H1 (cell line): Measurements from ENCODE around the gene CEP128. TPM values are rescaled to one million over a fixed set of nuclear protein-coding genes. Genes with fewer than 3 reads are reported as not detected.

Experiments
- CTCF ChIA-PET: fragments of 300-600 bp; sonication (Branson Sonifier 250); formaldehyde crosslinking; loops from one replicate; lab custom pipeline; 2021; ENCODE audit not compliant: partially characterized antibody; lab: Charles Lee
- POLR2A ChIA-PET: fragments of 300-600 bp; sonication (Branson Sonifier 250); formaldehyde crosslinking; loops from one replicate; lab custom pipeline; 2021; ENCODE audit warnings: inconsistent platforms; ENCODE audit not compliant: partially characterized antibody; lab: Charles Lee
- DNase-seq, 2 experiments: peaks; one replicate each; pipeline versions ENCODE4 v3.0.0 to v3.0.0-alpha.2; 2010 to 2022; ENCODE audit warnings: low spot score in 2 of 2, low read depth in 1 of 2, mixed read lengths in 1 of 2
- FAIRE-seq: peaks from 2 replicates; lab custom pipeline; 2011; peaks lifted over from hg19 to GRCh38; lab: Jason Lieb, UNC
- H2AFZ ChIP-seq: 2 replicates; pipeline ENCODE4 v1.8.1; 2012; ENCODE audit warnings: low read length, inconsistent platforms
- H2AK5ac ChIP-seq: 2 replicates; pipeline ENCODE4 v1.6.1; 2013; ENCODE audit warnings: low read depth, low read length
- H2BK120ac ChIP-seq: replicated peaks from 2 replicates; pipeline ENCODE3; 2013; ENCODE audit warnings: low read depth, low read length, inconsistent platforms
- H2BK12ac ChIP-seq: 2 replicates; pipeline ENCODE4 v1.6.1; 2013; ENCODE audit warnings: low read depth, low read length
- H2BK15ac ChIP-seq: 2 replicates; pipeline ENCODE4 v1.6.1; 2013; ENCODE audit warnings: low read length
- H2BK20ac ChIP-seq: 2 replicates; pipeline ENCODE4 v1.6.1; 2013; ENCODE audit warnings: low read length
- H2BK5ac ChIP-seq: 2 replicates; pipeline ENCODE4 v1.6.1; 2013; ENCODE audit warnings: low read depth, low read length
- H3K14ac ChIP-seq: 2 replicates; pipeline ENCODE4 v1.6.1; 2013; ENCODE audit warnings: inconsistent platforms; ENCODE audit not compliant: insufficient read length
- H3K18ac ChIP-seq: 2 replicates; pipeline ENCODE4 v1.6.1; 2013; ENCODE audit warnings: low read length; ENCODE audit errors: extremely low read depth
- H3K23ac ChIP-seq: 2 replicates; pipeline ENCODE4 v1.6.1; 2013; ENCODE audit warnings: inconsistent platforms; ENCODE audit not compliant: insufficient read length
- H3K23me2 ChIP-seq: 2 replicates; pipeline ENCODE4 v1.6.1; 2013; ENCODE audit warnings: low read depth, low read length
- H3K27ac ChIP-seq: 2 replicates; pipeline ENCODE4 v1.6.1; 2011; ENCODE audit warnings: low read depth, low read length, inconsistent platforms
- H3K27me3 ChIP-seq, 4 experiments: replicated peaks in 1 of 4; 1 replicate in 1 of 4; 2 replicates in 3 of 4; pipeline versions ENCODE4 v1.6.1 to v1.8.1; 2011 to 2013; ENCODE audit warnings: low read length in 3 of 4, mild to moderate bottlenecking in 3 of 4, inconsistent platforms in 2 of 4, mixed read lengths in 2 of 4, moderate library complexity in 1 of 4; ENCODE audit not compliant: control insufficient read depth in 3 of 4, insufficient read depth in 3 of 4; ENCODE audit errors: extremely low read depth in 1 of 4
- H3K36me3 ChIP-seq, 4 experiments: 2 replicates each; pipeline versions ENCODE4 v1.6.1 to v1.8.1; 2011 to 2013; ENCODE audit warnings: mild to moderate bottlenecking in 4 of 4, low read length in 3 of 4, moderate library complexity in 2 of 4, control low read depth in 1 of 4, inconsistent platforms in 1 of 4; ENCODE audit not compliant: insufficient read depth in 4 of 4, control insufficient read depth in 2 of 4
- H3K4ac ChIP-seq: replicated peaks from 2 replicates; pipeline ENCODE3; 2013; ENCODE audit warnings: low read length, low read depth, mixed read lengths, inconsistent platforms; ENCODE audit not compliant: insufficient read length
- H3K4me1 ChIP-seq, 4 experiments: replicated peaks in 1 of 4; 1 replicate in 1 of 4; 2 replicates in 3 of 4; pipeline versions ENCODE4 v1.6.1 to v1.8.1; 2011 to 2013; ENCODE audit warnings: low read length in 3 of 4, inconsistent platforms in 2 of 4, mixed read lengths in 1 of 4; ENCODE audit not compliant: insufficient read depth in 4 of 4, control insufficient read depth in 3 of 4
- H3K4me2 ChIP-seq, 2 experiments: 2 replicates each; pipeline versions ENCODE4 v1.6.1 to v1.8.1; 2011 to 2013; ENCODE audit warnings: low read depth in 2 of 2, low read length in 2 of 2, control low read depth in 1 of 2, inconsistent platforms in 1 of 2, mild to moderate bottlenecking in 1 of 2; ENCODE audit not compliant: insufficient read depth in 1 of 2
- H3K4me3 ChIP-seq, 4 experiments: fragments of 200-600, 300-600 bp in 1 of 4; sonication (generic), shearing (Covaris generic), sonication (Bioruptor Twin) in 1 of 4; 2 replicates each; pipeline versions ENCODE4 v1.5.1 to v1.8.1; 2011 to 2016; ENCODE audit warnings: low read length in 4 of 4, low read depth in 3 of 4, control low read depth in 2 of 4, inconsistent platforms in 2 of 4, mild to moderate bottlenecking in 2 of 4, mixed read lengths in 1 of 4, moderate library complexity in 1 of 4; ENCODE audit not compliant: insufficient read depth in 2 of 4; ENCODE audit errors: extremely low read depth in 1 of 4
- H3K56ac ChIP-seq: replicated peaks from 2 replicates; pipeline ENCODE3; 2013; ENCODE audit warnings: low read depth, mild to moderate bottlenecking, mixed read lengths, low read length, inconsistent platforms; ENCODE audit not compliant: insufficient read length
- H3K79me1 ChIP-seq: 2 replicates; pipeline ENCODE4 v1.6.1; 2013; ENCODE audit warnings: low read depth, low read length, control low read depth
- H3K79me2 ChIP-seq, 2 experiments: 2 replicates each; pipeline versions ENCODE4 v1.6.1 to v1.8.1; 2012 to 2013; ENCODE audit warnings: low read length in 2 of 2, mild to moderate bottlenecking in 2 of 2, inconsistent platforms in 1 of 2; ENCODE audit not compliant: insufficient read depth in 2 of 2, control insufficient read depth in 1 of 2
- H3K9ac ChIP-seq, 4 experiments: replicated peaks in 1 of 4; 1 replicate in 1 of 4; 2 replicates in 3 of 4; pipeline versions ENCODE4 v1.6.1 to v1.8.1; 2011 to 2013; ENCODE audit warnings: low read depth in 3 of 4, low read length in 3 of 4, control low read depth in 2 of 4, mild to moderate bottlenecking in 2 of 4, moderate library complexity in 2 of 4, inconsistent platforms in 1 of 4; ENCODE audit errors: extremely low read depth in 1 of 4
- H3K9me3 ChIP-seq, 2 experiments: 2 replicates each; pipeline versions ENCODE4 v1.6.1 to v1.8.1; 2012 to 2013; ENCODE audit warnings: mild to moderate bottlenecking in 2 of 2, moderate library complexity in 2 of 2, control low read depth in 1 of 2, inconsistent platforms in 1 of 2, low read depth in 1 of 2, low read length in 1 of 2, mixed read lengths in 1 of 2; ENCODE audit not compliant: insufficient read depth in 2 of 2
- H4K20me1 ChIP-seq, 2 experiments: replicated peaks in 1 of 2; 2 replicates each; pipeline versions ENCODE3 to v1.8.1; 2011 to 2013; ENCODE audit warnings: inconsistent platforms in 2 of 2, low read length in 2 of 2, mild to moderate bottlenecking in 1 of 2; ENCODE audit not compliant: insufficient read depth in 2 of 2, control insufficient read depth in 1 of 2
- H4K5ac ChIP-seq: 2 replicates; pipeline ENCODE4 v1.6.1; 2013; ENCODE audit warnings: low read length, low read depth, mixed read lengths, inconsistent platforms; ENCODE audit not compliant: insufficient read length
- H4K8ac ChIP-seq: 2 replicates; pipeline ENCODE4 v1.8.0; 2013; ENCODE audit warnings: mild to moderate bottlenecking, moderate library complexity, low read length, inconsistent platforms; ENCODE audit not compliant: insufficient read depth; ENCODE audit errors: extremely low read depth
- H4K91ac ChIP-seq: replicated peaks from 2 replicates; pipeline ENCODE3; 2013; ENCODE audit warnings: low read length, mixed read lengths, inconsistent platforms; ENCODE audit not compliant: insufficient read length
- BACH1 ChIP-seq: IDR thresholded peaks from 2 replicates; pipeline ENCODE4 v1.6.1; 2012; ENCODE audit warnings: low read length, improper control_type of control experiment
- RFX5 ChIP-seq: IDR thresholded peaks from 2 replicates; pipeline ENCODE4 v1.6.1; 2011; ENCODE audit warnings: low read depth, low read length, improper control_type of control experiment, borderline replicate concordance
- SIX5 ChIP-seq: IDR thresholded peaks from 2 replicates; pipeline ENCODE4 v1.6.1; 2011; ENCODE audit warnings: mild to moderate bottlenecking, low read depth, low read length
- TAF1 ChIP-seq: IDR thresholded peaks from 2 replicates; pipeline ENCODE4 v1.6.1; 2011; ENCODE audit warnings: mild to moderate bottlenecking, low read depth, low read length
- WGBS, 2 experiments: shearing (Covaris generic) in 1 of 2; methylation state at CpG; one replicate each; pipeline versions ENCODE4 v1.1.6 to v1.1.7; 2013 to 2015; ENCODE audit warnings: low lambda C conversion rate in 2 of 2, mixed read lengths in 2 of 2, inconsistent platforms in 1 of 2, low coverage in 1 of 2, missing lambda C conversion rate in 1 of 2; ENCODE audit not compliant: insufficient replicate concordance in 2 of 2, insufficient coverage in 1 of 2, insufficient read length in 1 of 2; ENCODE audit errors: extremely low coverage in 1 of 2, missing lambda C conversion rate in 1 of 2; 5-methylcytosine and 5-hydroxymethylcytosine counted together
- polyA plus RNA-seq, 7 experiments: library from polyadenylated mRNA; depleted of rRNA in 3 of 7; stranded (reverse) in 5 of 7; unstranded in 2 of 7; fragments of >200 nt in 5 of 7; fragments of 200-250 nt in 2 of 7; gene quantifications; 1 replicate in 5 of 7; 2 replicates in 1 of 7; 4 replicates in 1 of 7; pipeline versions ENCODE4 v1.2.1 to v1.2.3, GENCODE V29; 2011 to 2013; ENCODE audit warnings: missing spikeins in 2 of 7, mixed read lengths in 2 of 7
- total RNA-seq: library from RNA; stranded (reverse); fragmentation: NEBNext Ultra II Directional; extraction: Animal tissue kit (Norgen Biotek cat#: 25700); gene quantifications from 2 replicates; pipeline ENCODE4 v1.2.1, GENCODE V29; 2021

Gene CEP128
- total and polyA plus RNA-seq, 2 of the 8 experiments (the other 6 are each of a cell fraction or from before 2014, with no cell fraction given) = 1.9 to 17.0 TPM

- H4K20me1 ChIP-seq = no peaks in the 10 kb centered on the region
- no peaks in the 10 kb centered on the region for H3K79me2 ChIP-seq
- H3K27me3 ChIP-seq = no peaks in the 10 kb centered on the region
- no peak overlapping the region for H2BK12ac ChIP-seq
- H4K8ac ChIP-seq = no peak overlapping the region
- no peak overlapping the region for H3K23ac ChIP-seq
- FAIRE-seq (no peak), DNase-seq (no peak)
- H2AFZ ChIP-seq = no peak overlapping the region
- H3K4me3 ChIP-seq = no peak overlapping the region
- no peaks in the 10 kb centered on the region for H3K79me1 ChIP-seq
- no peak overlapping the region for H2BK120ac ChIP-seq
- H3K27ac ChIP-seq = no peak overlapping the region
- H4K5ac ChIP-seq = no peak overlapping the region
- H3K14ac ChIP-seq = no peak overlapping the region
- H3K56ac ChIP-seq = no peak overlapping the region
- ChIA-PET CTCF (no interaction called here), POLR2A (no interaction called here)
- no peak overlapping the region for H3K4me2 ChIP-seq
- H3K23me2 ChIP-seq = no peaks in the 10 kb centered on the region
- H2BK20ac ChIP-seq = no peak overlapping the region
- no peaks in the 10 kb centered on the region for H3K9me3 ChIP-seq
- no peak overlapping the region for H4K91ac ChIP-seq
- H2BK15ac ChIP-seq = no peak overlapping the region
- H3K4ac ChIP-seq = no peak overlapping the region
- H2AK5ac ChIP-seq = no peak overlapping the region
- H3K36me3 ChIP-seq = no peaks in the 10 kb centered on the region
- no peak overlapping the region for H3K18ac ChIP-seq
- no peaks in the 10 kb centered on the region for H3K4me1 ChIP-seq
- H2BK5ac ChIP-seq = no peak overlapping the region
- H3K9ac ChIP-seq = no peak overlapping the region
- WGBS, 2 experiments = 97% methylated on average over 3 of the region's 3 CpGs; no CpG with 5 or more reads in 1 of the 2 experiments
- TF ChIP-seq SIX5 = no peak
- TF ChIP-seq TAF1 = no peak
- no peak for TF ChIP-seq BACH1
- no peak for TF ChIP-seq RFX5
Observed at GRCh38 chr14:80798878-80799277, 142.7 kb downstream of the CEP128 start.
